T-helper 17 cell (primary cell): ENCODE results near the gene GSG1L. TPM values are rescaled to one million over a fixed set of nuclear protein-coding genes. Genes with fewer than 3 reads are reported as not detected.

ENCODE experiments used
- ATAC-seq: fragments of 150-1000 bp; cut with Tn5 transposase; 2 replicates; pipeline ENCODE4 v1.10.0; 2021; ENCODE audit warnings: mild to moderate bottlenecking, moderate library complexity
- DNase-seq, 3 donors: peaks; one replicate each; pipeline versions ENCODE4 v3.0.0 to v3.0.0-alpha.2; 2020 to 2021
- H3K9me3 ChIP-seq: one replicate; pipeline ENCODE4 v1.7.0; 2013; ENCODE audit warnings: low read length, mild to moderate bottlenecking; ENCODE audit not compliant: control insufficient read depth, poor library complexity, severe bottlenecking
- H3K27ac Mint-ChIP-seq: one replicate; pipeline ENCODE4 v1.8.0; 2022; ENCODE audit warnings: mild to moderate bottlenecking, moderate library complexity, mixed read lengths
- H3K27me3 Mint-ChIP-seq: one replicate; pipeline ENCODE4 v1.8.0; 2022; ENCODE audit warnings: mixed read lengths
- H3K36me3 Mint-ChIP-seq: one replicate; pipeline ENCODE4 v1.8.0; 2022; ENCODE audit warnings: low read depth, mixed read lengths
- H3K4me1 Mint-ChIP-seq: one replicate; pipeline ENCODE4 v1.8.0; 2022; ENCODE audit warnings: mild to moderate bottlenecking, mixed read lengths
- H3K4me3 Mint-ChIP-seq: one replicate; pipeline ENCODE4 v1.8.0; 2022; ENCODE audit warnings: mild to moderate bottlenecking, moderate library complexity, mixed read lengths
- total RNA-seq, 4 donors: library from RNA in 2 of 4; stranded (reverse) in 2 of 4; gene quantifications; one replicate each; pipeline ENCODE4 v1.2.3 and lab custom pipeline; 2022 to 2026

GSG1L gene
- total RNA-seq, 2 donors from 2014 or later: not detected

DNA sequence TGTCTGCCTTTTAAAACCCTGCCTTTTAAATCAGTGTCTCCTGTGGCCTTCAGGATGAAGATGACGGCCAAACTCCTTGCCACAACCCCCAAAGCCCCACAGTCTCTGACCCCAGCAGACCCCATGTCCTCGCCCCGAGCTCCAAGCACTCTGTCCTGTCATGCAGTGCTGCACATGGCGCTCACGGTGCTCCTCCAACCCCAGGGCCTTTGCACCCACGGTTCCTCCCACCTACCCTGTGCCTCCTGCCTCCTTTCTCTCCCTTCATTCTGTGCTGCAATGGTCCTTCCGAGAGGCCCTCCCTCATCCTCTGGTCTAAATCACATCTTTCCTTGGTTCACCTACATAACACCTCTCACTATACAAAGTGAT, 278.2 kb downstream of the GSG1L start:
- DNase-seq (no peak), ATAC-seq (no peak)
- Mint-ChIP-seq H3K27me3 (no peaks in the 10 kb centered on the region), H3K36me3 (no peaks in the 10 kb centered on the region), H3K27ac (no peak overlapping the region), H3K4me3 (no peak overlapping the region), H3K4me1 (no peaks in the 10 kb centered on the region)
- H3K9me3 ChIP-seq: no peaks in the 10 kb centered on the region

DNA sequence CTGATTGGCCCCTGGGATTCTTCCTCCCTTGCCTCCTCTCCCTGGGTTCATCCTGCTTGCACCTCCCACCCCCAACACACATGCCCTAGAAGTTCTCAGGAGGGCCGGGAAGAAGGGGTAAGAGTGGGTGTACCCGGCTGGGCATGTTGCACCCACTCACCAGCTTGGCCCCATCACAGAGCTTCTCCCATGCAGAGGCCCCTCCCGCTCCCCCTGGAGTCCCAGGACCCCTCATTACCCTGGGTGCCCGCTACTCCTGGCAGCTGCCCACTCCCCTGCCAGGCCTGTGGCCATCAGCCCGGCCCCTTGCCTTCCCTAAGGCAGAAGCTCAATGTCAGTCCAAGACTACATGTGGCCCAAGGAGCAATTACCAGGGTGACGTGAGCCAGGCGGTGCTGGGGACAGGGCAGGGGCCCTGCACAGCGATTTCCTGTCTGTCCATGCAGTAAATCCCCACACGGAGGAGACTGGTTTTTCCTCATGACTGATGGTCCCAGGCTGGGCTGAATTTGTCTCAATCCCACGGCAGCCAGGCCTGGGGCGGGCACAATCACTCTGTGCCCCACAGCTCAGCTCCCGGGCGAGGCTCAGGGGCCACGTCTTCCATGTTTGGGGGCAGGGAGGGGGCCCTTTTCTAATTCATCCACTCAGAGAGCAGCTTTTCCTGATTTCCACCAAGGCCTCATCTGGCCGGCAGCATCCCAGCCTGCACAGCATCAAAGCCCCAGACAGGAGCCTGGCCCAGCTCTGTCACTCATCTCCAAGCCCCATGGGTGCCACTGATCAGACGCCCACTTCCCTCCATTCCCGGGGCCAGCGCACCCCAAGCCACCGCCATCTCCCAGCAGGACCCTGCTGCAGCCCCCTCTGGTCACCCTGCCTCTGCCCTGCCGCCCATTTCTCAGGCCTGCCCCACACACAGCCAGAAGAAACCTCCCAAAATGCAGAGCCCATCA, 278.9 kb downstream of the GSG1L start:
- no peaks in the 10 kb centered on the region for H3K9me3 ChIP-seq
- ATAC-seq (no peak), DNase-seq (no peak)
- no peaks in the 10 kb centered on the region for H3K27me3 Mint-ChIP-seq
- no peaks in the 10 kb centered on the region for H3K4me1 Mint-ChIP-seq
- no peak overlapping the region for H3K27ac Mint-ChIP-seq
- no peaks in the 10 kb centered on the region for H3K36me3 Mint-ChIP-seq
- H3K4me3 Mint-ChIP-seq: no peak overlapping the region

- no peak for DNase-seq
- no peaks in the 10 kb centered on the region for H3K27me3 Mint-ChIP-seq
- H3K4me3 Mint-ChIP-seq: no peak overlapping the region
- ATAC-seq: no peak
- H3K4me1 Mint-ChIP-seq: no peaks in the 10 kb centered on the region
- no peaks in the 10 kb centered on the region for H3K9me3 ChIP-seq
- no peak overlapping the region for H3K27ac Mint-ChIP-seq
- no peaks in the 10 kb centered on the region for H3K36me3 Mint-ChIP-seq
Measured at GRCh38 chr16:27781981-27782880, 281.3 kb downstream of the GSG1L start.

DNA sequence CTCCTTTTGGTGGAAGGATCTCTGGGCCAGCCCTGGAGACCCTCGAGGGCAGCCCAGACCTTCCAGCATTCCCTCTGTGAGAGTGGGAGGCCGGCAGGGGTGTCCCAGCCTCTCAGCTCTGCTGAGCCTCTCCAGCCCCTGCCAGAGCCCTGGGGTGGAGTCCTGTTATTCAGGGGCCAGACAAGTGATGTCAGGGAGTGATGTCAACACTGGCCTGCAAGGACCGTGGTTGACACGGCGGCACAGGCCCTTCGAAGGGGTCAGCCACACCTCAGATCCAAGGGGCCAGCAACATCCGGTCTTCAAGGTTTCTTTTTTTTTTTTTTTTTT, 282.4 kb downstream of the GSG1L start:
- ATAC-seq: no peak
- Mint-ChIP-seq H3K36me3 (no peaks in the 10 kb centered on the region), H3K4me1 (no peaks in the 10 kb centered on the region), H3K27me3 (no peaks in the 10 kb centered on the region), H3K4me3 (no peak overlapping the region), H3K27ac (no peak overlapping the region)
- DNase-seq: no peak
- no peaks in the 10 kb centered on the region for H3K9me3 ChIP-seq

GRCh38 chr16:27780468-27781194, 282.9 kb downstream of the GSG1L start:
- Mint-ChIP-seq H3K27me3 (no peaks in the 10 kb centered on the region), H3K4me1 (no peaks in the 10 kb centered on the region), H3K36me3 (no peaks in the 10 kb centered on the region), H3K27ac (no peak overlapping the region), H3K4me3 (no peak overlapping the region)
- no peak for ATAC-seq
- DNase-seq: no peak
- H3K9me3 ChIP-seq: no peaks in the 10 kb centered on the region

DNA sequence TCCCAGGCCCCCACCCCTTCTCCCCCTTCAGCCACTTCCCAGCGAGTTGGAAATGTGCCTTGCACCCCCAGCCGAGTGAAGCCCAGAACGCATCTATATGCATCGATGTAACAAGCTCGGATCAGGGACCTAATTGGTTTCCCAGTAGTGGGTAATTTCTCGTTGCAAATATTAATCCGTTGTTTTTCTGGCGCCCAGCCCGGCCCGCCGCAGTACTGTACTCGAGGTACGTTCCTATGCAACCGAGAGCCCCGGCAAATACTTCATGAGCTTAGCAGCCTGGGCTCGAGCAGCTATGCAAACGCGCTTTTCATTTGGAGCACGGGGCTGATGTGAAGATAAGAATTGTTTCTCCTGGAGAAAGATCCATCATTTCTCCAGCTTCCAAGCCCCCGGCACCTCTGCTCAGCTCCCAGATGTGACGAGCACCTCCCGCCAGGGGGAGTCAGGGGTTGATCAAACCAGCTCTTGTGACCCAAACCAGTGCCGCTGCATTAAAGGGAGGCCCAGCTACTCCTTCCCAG, 283.8 kb downstream of the GSG1L start:
- no peaks in the 10 kb centered on the region for H3K9me3 ChIP-seq
- Mint-ChIP-seq H3K36me3 (peaks cover under 1% of the 10 kb centered on the region), H3K27me3 (no peaks in the 10 kb centered on the region), H3K4me1 (no peaks in the 10 kb centered on the region), H3K27ac (no peak overlapping the region), H3K4me3 (no peak overlapping the region)
- no peak for ATAC-seq
- no peak for DNase-seq

GRCh38 chr16:27778926-27779570, 284.5 kb downstream of the GSG1L start:
- Mint-ChIP-seq H3K4me3 (no peak overlapping the region), H3K27ac (no peak overlapping the region), H3K36me3 (peaks cover 2% of the 10 kb centered on the region), H3K4me1 (no peaks in the 10 kb centered on the region), H3K27me3 (no peaks in the 10 kb centered on the region)
- ATAC-seq (no peak), DNase-seq (no peak)
- H3K9me3 ChIP-seq: no peaks in the 10 kb centered on the region

GRCh38 chr16:27778171-27778925, 285.2 kb downstream of the GSG1L start:
- no peaks in the 10 kb centered on the region for H3K27me3 Mint-ChIP-seq
- ATAC-seq (no peak), DNase-seq (no peak)
- no peak overlapping the region for H3K27ac Mint-ChIP-seq
- no peak overlapping the region for H3K4me3 Mint-ChIP-seq
- peaks cover 2% of the 10 kb centered on the region for H3K36me3 Mint-ChIP-seq
- no peaks in the 10 kb centered on the region for H3K4me1 Mint-ChIP-seq
- H3K9me3 ChIP-seq: no peaks in the 10 kb centered on the region

- H3K9me3 ChIP-seq: no peaks in the 10 kb centered on the region
- no peaks in the 10 kb centered on the region for H3K4me1 Mint-ChIP-seq
- no peak overlapping the region for H3K4me3 Mint-ChIP-seq
- H3K36me3 Mint-ChIP-seq: peaks cover 2% of the 10 kb centered on the region
- no peak overlapping the region for H3K27ac Mint-ChIP-seq
- DNase-seq (no peak), ATAC-seq (no peak)
- no peaks in the 10 kb centered on the region for H3K27me3 Mint-ChIP-seq
Measured at GRCh38 chr16:27777527-27777926, 286.0 kb downstream of the GSG1L start.

DNA sequence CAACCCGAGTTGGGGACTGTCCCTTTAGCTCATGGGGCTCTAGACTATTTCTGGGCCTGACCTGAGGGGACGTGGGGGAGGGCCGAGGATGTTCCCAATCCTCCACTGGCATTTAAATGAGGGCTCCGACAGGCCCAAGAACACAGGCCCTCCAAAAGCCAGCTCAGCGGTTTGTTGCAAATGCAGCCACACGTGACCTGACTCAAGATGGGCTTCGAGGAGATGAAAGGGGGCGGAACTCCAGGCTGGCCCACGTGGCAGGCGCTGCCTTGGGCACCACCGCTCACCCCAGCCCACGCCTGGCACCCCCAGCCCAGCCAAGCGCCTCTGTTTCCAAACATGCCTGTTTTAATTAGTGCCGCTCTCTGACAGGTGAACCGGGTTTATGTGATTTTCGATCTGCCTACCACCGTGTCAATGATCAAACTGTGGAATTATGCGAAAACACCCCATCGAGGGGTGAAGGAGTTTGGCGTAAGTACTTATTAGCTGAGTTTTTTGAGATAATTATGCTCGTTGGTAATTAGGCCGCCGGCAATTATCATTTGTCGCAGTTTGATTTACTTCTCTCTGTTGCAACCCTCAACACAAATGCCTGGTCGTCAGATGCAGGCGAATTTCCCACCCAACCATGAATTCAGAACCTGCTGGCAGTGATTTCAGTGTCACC, 286.8 kb downstream of the GSG1L start:
- H3K9me3 ChIP-seq: no peaks in the 10 kb centered on the region
- DNase-seq: no peak
- no peaks in the 10 kb centered on the region for H3K27me3 Mint-ChIP-seq
- H3K27ac Mint-ChIP-seq: no peak overlapping the region
- no peaks in the 10 kb centered on the region for H3K4me1 Mint-ChIP-seq
- H3K4me3 Mint-ChIP-seq: no peak overlapping the region
- peaks cover 2% of the 10 kb centered on the region for H3K36me3 Mint-ChIP-seq
- no peak for ATAC-seq

GRCh38 chr16:27775254-27775653, 288.3 kb downstream of the GSG1L start:
- Mint-ChIP-seq H3K27ac (peak overlapping the region; percentile 41), H3K36me3 (peaks cover 5% of the 10 kb centered on the region), H3K27me3 (no peaks in the 10 kb centered on the region), H3K4me1 (no peaks in the 10 kb centered on the region), H3K4me3 (peak overlapping the region; percentile 52)
- no peaks in the 10 kb centered on the region for H3K9me3 ChIP-seq
- DNase-seq: no peak
- ATAC-seq: no peak

DNA sequence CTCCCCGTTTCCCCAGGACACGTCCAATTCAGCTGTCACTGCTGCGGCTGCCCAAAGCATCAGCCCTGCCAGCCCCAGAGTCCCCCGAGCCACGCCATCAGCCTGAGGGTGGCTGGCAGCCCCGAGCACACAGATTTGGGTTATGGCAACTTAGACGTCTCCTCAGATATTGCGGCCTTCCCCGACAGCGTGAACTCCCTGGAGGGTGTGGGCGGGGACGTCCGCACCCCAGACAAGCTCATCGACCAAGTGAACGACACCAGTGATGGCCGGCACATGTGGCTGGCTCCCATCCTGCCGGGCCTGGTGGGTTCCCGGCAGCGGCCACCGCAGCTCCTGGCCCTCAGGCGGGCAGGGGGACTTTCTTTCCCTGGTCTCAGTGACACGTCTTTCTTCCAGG, 288.7 kb downstream of the GSG1L start:
- H3K27me3 Mint-ChIP-seq: no peaks in the 10 kb centered on the region
- no peak overlapping the region for H3K4me3 Mint-ChIP-seq
- H3K4me1 Mint-ChIP-seq: no peaks in the 10 kb centered on the region
- no peak for DNase-seq
- H3K9me3 ChIP-seq: no peaks in the 10 kb centered on the region
- no peak overlapping the region for H3K27ac Mint-ChIP-seq
- no peak for ATAC-seq
- peaks cover 5% of the 10 kb centered on the region for H3K36me3 Mint-ChIP-seq
